HCT116 (cell line): Measurements from ENCODE around the gene RAB36.

Experiments
- CEBPB ChIP-seq: IDR thresholded peaks from 2 replicates; pipeline ENCODE4 v1.6.1; 2012; ENCODE audit warnings: low read depth
- CTCF ChIP-seq, 3 experiments: fragments of 200-600 bp in 1 of 3; sonication (generic) in 1 of 3; IDR thresholded peaks in 2 of 3; conservative IDR thresholded peaks in 1 of 3; 2 replicates each; pipeline ENCODE4 v1.5.1; 2012 to 2017; ENCODE audit warnings: low read depth in 2 of 3, low read length in 2 of 3, antibody characterized with exemption in 1 of 3, borderline replicate concordance in 1 of 3, control low read depth in 1 of 3, mild to moderate bottlenecking in 1 of 3, mixed read lengths in 1 of 3, mixed run types in 1 of 3, moderate library complexity in 1 of 3; ENCODE audit not compliant: insufficient read depth in 1 of 3
- EZH2 ChIP-seq: fragments of 200-600 bp; sonication (generic); IDR thresholded peaks from 2 replicates; pipeline ENCODE4 v1.6.1; 2017; ENCODE audit warnings: antibody characterized with exemption, mixed run types
- POLR2A ChIP-seq: IDR thresholded peaks from 2 replicates; pipeline ENCODE4 v1.7.0; 2011; ENCODE audit warnings: borderline replicate concordance; ENCODE audit not compliant: insufficient read depth, insufficient read length; ENCODE audit errors: extremely low read depth
- POLR2AphosphoS5 ChIP-seq: IDR thresholded peaks from 2 replicates; pipeline ENCODE4 v1.6.1; 2011; ENCODE audit warnings: mild to moderate bottlenecking, low read depth, low read length, moderate library complexity
- RAD21 ChIP-seq: IDR thresholded peaks from 2 replicates; pipeline ENCODE4 v1.6.1; 2012; ENCODE audit warnings: low read depth, mild to moderate bottlenecking
- REST ChIP-seq: IDR thresholded peaks from 2 replicates; pipeline ENCODE4 v1.6.1; 2012; ENCODE audit warnings: low read depth
- SP1 ChIP-seq: IDR thresholded peaks from 2 replicates; pipeline ENCODE4 v1.6.1; 2012; ENCODE audit warnings: low read depth
- ZBTB33 ChIP-seq: IDR thresholded peaks from 2 replicates; pipeline ENCODE4 v1.6.1; 2011; ENCODE audit warnings: mild to moderate bottlenecking, low read length, moderate library complexity; ENCODE audit not compliant: insufficient replicate concordance; ENCODE audit errors: extremely low read depth
- ZNF274 ChIP-seq: fragments of 200-500 bp; sonication (Bioruptor generic); IDR thresholded peaks from 2 replicates; pipeline ENCODE4 v1.6.1; 2014; ENCODE audit warnings: mild to moderate bottlenecking, low read depth, low read length, inconsistent platforms

- TF ChIP-seq CTCF (IDR thresholded peaks at IDR 0.05 in 2 of 3, conservative IDR thresholded peaks at IDR 0.05 in 1 of 3; ENCODE audit: borderline replicate concordance in 1 of 3, insufficient read depth in 1 of 3, low read depth in 2 of 3, low read length in 2 of 3) = no peak
- no peak for TF ChIP-seq REST
- TF ChIP-seq EZH2 = no peak
- TF ChIP-seq POLR2AphosphoS5 = no peak
- TF ChIP-seq CEBPB = no peak
- TF ChIP-seq SP1 = no peak
- TF ChIP-seq RAD21 = no peak
- no peak for TF ChIP-seq POLR2A
- TF ChIP-seq ZBTB33 = no peak
- TF ChIP-seq ZNF274 = no peak
Measured at GRCh38 chr22:23125512-23126103, 19.7 kb upstream of the RAB36 start.
